ENCODE measurements around the gene ADAT2.

The ADAT2 gene

GRCh38 chr6:143396497-143397226 lies 53.8 kb downstream of the ADAT2 start:
- no peak for DNase-seq

- DNase-seq = no peak
Observed at GRCh38 chr6:143395699-143396098, 54.8 kb downstream of the ADAT2 start.

- DNase-seq = no peak
Observed at GRCh38 chr6:143394389-143394788, 56.1 kb downstream of the ADAT2 start.

- no peak for DNase-seq
Observed at GRCh38 chr6:143390278-143390677, 60.2 kb downstream of the ADAT2 start.

GRCh38 chr6:143385636-143386035 lies 64.9 kb downstream of the ADAT2 start:
- DNase-seq = no peak

GRCh38 chr6:143376861-143377260 lies 73.6 kb downstream of the ADAT2 start:
- DNase-seq = no peak

GRCh38 chr6:143376375-143376774 lies 74.1 kb downstream of the ADAT2 start:
- no peak for DNase-seq

- no peak for DNase-seq
Observed at GRCh38 chr6:143375022-143375585, 75.4 kb downstream of the ADAT2 start.

GRCh38 chr6:143374014-143374413 lies 76.5 kb downstream of the ADAT2 start:
- no peak for DNase-seq
